COLO668 (cell line): Measurements from ENCODE around the gene GLRX3.
A peak's percentile ranks its signal among the peaks of the same experiment; 100 is the strongest.

Experiments
- DNase-seq: peaks from one replicate; lab custom pipeline; 2025; ENCODE audit not compliant: unreplicated experiment; lab: John Stamatoyannopoulos, UW

GLRX3 gene

DNA sequence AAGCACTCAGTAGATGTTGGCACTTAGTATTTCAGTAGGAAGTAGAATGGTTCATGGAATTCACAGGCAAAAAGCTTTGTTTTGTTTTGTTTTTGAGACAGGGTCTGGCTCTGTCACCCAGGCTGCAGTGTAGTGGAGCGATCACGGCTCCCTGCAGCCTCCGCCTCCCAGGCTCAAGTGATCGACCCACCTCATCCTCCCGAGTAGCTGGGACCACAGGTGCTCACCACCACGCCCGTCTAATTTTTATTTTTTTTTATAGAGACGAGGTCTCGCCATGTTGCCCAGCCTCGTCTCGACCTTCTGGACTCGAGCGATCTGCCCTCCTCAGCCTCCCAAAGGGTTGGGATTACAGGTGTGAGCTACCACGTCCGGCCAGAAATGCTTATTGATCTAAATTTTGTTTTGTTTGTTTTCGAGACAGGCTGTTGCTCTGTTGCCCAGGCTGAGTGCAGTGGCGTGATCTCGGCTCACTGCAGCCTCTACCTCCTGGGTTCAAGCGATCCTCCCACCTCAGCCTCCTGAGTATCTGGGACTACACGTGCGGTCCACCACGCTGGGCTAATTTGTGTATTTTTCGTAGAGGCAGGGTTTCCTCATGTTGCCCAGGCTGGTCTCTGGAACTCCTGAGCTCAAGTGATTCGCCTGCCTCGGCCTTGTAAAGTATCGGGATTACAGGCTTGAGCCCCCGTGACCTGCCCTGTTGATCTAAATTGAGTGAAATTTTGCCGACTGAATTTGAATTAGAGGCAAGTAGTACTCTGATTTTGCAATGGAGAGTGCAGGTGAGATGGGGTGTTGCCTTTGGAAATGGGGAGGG, 1.7 kb downstream of the GLRX3 start:
- DNase-seq: peak; percentile 17

DNA sequence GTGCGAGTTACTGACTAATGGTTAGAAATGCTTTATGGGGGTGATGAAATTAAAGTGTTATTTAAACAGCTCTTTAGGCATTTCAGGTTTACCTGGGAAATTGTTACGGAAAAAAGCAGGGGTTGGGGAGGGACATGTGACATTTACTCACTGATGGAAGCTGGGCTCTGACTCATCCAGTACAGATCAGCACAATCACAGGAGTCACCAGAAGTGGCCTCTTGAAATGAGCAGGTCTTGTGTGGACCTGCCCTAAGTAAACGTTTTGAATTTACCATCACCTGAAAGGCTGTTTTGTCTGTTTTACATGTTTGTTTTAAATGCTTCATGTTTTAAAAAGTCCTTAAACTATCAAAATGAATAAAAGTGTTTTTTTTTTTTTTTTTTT, 2.3 kb downstream of the GLRX3 start:
- DNase-seq: peak; percentile 48

DNA sequence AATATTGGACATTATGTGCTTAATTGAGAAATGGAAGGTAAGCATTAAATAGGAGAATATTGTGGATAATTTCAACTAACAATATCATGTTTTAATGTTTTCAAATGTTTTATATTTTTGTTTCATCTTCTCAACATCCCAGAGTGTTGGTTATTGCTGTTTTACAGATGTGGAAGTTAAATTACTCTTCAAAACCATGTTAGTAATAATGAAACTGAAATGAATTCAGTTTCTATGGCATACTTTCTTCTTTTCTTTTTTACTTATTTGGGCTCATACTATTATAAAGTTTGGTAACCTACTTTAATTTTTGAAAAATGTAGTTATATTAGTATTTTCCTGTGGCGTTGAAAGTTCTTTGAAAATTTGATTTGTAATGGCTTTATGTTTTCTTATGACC, 4.2 kb downstream of the GLRX3 start:
- no peak for DNase-seq

DNA sequence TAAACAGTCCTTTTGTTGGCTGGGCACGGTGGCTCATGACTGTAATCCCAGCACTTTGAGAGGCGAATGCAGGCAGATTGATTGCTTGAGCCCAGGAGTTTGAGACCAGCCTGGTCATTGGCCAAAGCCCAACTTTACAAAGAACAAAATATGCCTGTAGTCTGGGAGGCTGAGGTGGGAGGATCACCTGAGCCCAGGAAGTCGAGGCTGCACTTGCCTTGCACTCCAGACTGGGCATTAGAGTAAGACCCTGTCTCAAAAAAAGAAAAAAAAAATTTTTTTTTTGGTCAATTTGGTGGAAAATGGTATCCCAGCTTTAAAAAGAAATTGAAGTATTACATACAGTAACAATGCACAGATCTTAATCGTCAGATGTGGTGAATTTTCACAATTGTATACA, 4.8 kb downstream of the GLRX3 start:
- DNase-seq: no peak

DNA sequence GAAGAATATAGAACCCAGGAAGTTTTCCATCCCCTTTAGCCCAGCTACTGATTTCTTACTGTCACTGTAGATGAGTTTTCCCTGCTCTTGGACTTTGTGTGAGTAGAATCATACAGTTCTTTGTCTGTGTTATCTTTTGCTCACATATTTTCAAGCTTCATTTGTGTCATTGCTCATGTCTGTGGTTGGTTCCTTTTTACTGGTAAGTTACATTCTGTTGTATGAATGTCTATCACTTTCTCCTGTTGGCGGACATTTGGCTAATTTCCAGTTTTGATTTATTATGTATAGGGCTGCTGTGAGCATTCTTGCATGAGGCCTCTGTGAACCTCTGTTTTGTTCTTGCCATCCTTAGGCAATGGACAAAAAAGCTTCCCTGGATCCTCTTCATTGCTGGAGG, 5.3 kb downstream of the GLRX3 start:
- DNase-seq: no peak

DNA sequence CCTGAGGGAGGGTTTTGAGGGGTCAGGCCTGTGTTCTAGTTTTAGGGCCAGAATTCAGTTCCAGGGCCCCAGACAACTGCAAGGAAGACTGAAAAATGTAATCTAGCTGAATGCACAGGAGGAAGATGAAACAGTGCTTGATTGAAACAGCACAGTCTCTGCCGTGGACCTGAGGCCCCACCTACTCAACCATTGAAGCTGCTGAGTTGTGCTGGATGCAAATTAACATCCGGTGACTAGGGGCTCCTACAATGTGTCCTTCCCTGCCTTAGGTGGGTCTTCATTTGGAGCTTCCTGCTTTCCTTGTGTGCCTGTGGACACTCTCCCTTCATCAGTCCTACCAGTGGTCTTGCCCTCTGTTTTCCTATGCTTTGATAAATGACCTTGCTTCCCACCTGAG, 5.7 kb downstream of the GLRX3 start:
- no peak for DNase-seq

DNA sequence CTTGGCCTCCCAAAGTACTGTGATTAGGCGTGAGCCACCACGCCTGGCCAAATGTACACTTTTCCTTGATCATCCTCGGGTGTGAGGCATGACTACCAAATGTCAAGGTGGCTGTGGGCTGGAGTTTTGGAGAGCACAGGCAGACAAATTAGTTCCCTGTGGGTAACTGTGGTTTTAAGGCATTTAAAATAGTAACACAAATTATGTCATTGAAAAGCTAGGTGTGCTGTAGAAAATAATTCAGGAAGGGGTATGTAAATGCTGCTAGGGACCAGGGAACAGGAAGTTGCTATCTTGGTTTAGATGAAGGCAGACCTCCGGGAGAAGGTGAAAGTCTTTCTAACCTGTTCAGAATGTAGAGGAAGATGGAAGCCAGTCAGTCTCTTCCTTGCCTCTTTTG, 9.9 kb downstream of the GLRX3 start:
- DNase-seq: no peak

DNA sequence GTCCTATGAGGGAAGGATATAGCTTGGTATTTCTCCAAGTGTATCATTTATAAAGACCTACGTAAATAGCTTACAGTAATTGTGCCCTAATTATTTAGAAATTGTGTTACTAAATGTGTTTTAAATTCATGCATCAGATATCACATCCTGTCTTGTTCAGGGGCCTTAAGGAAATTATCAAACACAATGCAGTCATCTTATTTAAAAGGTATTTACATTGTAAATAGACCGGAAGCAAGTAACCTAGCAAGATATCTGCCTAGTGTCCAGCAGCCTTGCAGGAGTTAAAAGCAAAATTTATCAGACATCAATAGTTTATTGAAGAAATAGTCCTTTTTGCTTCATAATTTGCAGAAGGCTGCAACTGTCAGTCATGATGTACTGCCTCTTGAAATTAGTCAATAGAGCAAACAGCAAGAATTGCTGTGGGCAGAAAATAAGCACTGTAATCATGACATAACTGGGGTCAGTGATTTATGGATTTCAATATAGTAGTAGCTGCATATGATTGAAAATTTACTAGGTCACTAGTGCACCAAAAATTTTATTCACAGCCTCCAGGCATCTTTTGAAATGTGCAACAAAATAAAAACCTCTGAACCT, 23.1 kb downstream of the GLRX3 start:
- DNase-seq: no peak

DNA sequence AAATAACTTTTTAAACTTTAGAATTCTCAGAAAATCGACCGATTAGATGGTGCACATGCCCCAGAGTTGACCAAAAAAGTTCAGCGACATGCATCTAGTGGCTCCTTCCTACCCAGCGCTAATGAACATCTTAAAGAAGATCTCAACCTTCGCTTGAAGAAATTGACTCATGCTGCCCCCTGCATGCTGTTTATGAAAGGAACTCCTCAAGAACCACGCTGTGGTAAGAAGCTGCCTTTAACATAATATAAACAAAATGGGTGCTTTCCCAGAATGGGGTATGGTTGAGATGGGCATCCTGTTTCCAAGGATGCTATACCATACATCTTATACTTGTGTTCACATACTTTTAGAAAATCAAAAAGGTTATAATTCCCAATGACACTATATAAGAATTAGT, 24.6 kb downstream of the GLRX3 start:
- no peak for DNase-seq

DNA sequence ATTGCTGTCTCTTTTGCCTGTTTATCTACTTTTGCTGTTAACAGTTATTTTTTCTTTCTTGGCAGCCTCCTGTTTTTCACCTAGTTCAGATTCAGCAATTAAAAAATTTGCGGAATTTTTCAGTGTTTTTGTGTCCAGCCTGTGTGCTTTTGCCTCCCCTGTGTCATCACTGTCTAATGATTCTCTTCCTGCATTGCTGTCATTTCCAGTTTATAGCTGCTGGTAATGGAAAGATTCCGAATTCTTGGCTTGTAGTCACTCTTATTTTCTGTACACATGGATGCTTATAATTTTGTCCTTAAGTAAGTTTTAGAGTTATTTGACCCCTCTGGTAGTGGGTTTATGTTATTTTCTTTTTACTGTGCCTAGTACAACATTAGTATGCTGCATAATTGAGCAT, 25.1 kb downstream of the GLRX3 start:
- no peak for DNase-seq

DNA sequence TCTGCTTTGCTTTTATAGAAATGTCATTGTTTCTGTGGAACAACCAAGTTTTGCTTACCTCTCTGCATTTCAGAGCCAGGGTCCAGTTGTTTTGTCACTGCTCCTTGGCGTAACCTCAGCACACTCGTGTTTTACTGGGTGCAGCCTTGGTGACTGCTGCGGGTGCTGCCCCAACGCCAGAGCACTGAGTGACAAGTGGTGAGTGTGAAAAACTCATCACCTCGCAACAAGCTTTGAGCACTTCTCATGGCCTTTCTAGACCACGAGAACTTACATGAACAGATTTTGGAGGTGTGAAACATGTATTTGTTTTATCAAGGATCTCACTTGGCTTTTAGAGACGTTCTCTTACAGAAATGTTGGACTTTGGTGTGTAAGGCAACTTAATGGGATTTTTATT, 31.0 kb downstream of the GLRX3 start:
- DNase-seq: no peak

DNA sequence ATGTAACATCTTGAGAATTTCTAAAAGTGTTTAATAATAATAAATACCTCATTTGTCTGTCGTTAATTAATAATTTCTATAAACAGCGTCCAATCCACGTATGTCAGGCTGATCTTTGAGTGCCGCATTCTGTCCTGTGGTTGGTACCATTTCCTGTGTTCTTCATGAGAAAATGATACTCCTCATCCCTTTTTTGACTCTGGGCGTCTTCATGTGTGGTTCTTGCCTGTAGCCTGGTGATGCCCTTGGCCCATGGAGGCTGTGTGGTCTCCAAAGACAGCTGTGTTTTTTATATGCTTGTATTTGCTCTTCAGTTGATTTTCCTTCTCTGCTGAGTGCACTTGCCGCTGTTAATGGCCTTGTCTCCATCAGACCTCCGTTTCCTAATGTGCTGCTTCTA, 31.5 kb downstream of the GLRX3 start:
- no peak for DNase-seq

DNA sequence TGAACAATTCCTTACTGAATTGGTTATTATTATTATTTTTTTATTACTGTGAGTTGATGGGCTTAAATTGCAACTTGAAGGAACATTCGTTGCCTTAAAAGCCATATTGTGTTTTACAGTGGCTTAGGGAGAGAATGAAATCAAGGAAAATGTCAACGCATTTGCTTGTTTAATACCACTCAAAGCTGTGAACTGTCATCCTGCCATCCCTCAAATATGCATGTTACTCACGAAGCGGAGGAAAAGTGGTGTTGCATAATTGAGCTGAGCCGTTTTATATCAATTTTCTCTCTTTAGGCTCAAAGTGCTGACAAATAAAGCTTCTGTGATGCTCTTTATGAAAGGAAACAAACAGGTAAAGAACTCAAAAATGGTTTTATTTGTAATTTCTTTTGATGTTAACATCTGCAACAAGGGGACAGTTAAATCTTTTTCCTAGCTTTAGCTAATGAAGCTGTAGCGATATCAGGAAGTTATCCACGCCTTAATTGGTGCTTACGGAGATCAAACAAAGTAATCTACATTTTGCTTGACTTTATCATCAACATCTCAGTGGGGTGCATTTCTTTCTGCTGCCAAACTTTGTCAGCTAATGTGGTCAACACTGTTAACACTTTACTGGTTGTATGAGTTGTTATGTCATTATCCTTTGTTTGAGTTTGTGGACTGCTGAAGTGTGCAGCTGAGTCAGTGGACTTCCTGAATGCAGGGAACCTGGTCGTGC, 33.1 kb downstream of the GLRX3 start:
- DNase-seq: peak; percentile 11

DNA sequence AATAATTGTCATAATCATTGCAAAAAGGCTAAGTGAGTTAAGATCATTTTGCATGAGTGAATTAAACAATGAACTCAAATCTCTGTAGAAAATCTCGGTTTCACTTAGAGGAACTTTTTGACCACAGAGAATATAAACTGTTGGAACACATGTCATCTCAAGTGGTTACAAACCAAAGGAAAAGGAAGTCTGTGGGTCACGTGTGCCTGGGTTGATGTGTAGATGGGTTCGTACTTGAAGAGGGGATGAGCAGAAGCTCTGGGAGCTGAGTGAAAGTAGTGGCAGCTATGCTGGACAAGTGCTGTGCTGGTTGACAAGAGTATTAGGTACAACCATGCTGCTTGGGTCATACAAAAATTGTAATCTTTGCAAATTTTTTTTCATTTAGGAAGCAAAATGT, 35.0 kb downstream of the GLRX3 start:
- no peak for DNase-seq

DNA sequence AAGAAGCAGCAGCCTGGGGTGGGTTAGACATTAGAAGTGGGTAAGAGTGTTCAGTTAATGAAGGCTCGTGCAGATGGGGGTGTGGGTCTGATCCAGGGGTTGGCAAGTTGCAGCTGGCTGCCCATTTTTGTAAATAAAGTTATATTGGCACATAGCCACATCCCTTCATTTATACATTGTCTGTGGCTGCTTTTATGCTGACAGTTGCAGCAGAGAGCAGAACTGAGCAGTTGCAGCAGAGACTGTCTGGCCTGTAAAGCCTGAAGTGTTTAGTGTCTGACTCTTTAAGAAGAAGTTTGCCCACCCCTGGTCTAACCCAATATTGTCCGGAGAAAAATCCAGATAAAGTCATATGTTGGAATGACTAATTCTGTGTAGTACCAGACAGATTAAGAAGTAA, 38.1 kb downstream of the GLRX3 start:
- no peak for DNase-seq

DNA sequence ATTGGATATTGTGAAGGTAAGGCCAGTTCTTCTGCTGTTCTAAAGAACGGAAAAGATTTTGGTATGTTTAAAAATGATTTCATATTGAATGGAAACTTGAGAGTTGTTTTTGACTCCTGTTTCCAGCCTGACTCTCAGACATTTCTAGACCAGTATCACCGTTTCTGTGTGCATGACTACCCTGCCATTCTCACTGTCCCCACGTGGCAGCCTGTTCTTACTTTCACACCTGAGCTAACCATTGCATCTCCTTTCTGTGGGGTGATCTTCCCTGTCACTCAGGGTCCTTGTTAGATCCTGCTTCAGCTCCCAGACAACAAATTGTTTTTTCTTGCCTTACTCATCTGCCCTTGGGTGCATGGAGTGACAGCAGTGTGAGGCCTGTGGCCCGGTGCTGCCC, 38.9 kb downstream of the GLRX3 start:
- DNase-seq: no peak

DNA sequence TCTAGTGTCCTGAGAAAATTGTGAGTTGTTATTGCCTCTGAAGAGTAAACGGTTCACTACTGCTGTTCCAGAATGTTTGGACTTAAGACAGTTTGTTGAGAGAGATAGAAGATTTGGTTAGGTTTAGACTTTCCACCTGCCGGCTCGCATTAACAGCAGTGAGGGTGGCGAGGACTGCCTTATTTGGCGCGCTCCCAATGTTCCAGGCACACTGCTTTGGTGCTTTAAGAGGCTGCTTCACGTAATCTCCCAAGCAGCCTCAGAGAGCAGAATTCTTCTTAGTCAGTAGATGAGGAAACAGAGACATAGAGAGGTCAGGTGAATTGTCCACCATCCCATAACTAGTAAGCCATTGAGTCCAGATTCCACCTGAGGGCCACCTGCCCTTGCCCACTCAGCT, 41.1 kb downstream of the GLRX3 start:
- no peak for DNase-seq

DNA sequence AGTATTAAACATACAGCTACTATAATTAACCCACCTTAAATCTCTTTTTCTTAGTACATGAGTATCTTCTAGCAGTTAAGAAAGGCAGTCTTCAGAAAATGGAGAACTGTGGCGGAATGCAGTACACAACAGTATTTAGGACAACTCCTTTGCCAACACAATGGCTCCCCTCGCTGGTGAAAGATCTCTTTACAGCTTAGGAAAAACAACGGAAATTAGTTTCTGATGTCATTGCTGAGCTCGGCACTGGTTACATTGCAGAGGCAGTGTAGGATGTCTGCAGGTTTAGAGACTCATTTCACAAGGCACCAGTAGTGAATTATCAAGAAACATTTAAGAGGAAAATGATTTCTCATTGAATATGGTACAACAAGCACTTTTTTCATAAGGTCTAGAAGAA, 43.4 kb downstream of the GLRX3 start:
- DNase-seq: peak; percentile 8

DNA sequence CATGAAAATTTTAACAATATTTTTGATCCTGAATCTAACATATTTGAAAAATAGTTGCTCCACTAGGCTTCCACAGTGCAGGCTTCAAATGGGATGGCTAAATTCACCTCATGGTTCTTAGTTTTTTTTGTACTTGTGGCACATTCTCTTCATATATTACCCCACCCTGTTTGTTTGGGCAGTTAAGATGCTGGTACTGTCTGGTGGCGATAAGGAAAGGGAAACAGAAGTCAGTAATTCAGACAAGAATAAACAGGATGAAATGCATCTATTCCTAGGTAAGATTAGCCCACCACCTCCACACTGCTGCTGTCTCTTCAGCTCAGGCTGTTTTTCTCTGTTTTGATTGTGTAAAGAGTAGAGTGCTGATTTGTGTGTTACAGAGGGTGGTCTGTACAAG, 44.2 kb downstream of the GLRX3 start:
- no peak for DNase-seq

DNA sequence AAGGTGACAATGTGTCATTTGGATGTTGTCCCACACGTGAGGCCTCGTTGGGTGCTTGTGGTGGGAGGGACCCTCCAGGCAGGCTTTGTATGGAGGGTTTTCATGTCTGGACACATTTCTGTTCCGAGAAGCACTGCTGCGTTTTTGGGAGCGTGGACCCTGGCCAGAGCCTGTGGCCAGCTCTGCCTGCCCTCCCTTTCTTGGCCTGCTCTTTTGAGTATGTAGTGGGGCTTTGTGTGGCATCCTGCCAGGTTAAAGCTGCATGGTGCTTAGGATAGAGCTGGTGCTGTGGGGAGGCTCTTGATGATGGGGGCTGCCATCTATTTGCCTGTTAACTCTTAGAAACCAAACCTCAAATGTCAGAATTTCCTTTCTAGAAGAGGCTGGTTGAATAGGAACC, 45.7 kb downstream of the GLRX3 start:
- DNase-seq: no peak

DNA sequence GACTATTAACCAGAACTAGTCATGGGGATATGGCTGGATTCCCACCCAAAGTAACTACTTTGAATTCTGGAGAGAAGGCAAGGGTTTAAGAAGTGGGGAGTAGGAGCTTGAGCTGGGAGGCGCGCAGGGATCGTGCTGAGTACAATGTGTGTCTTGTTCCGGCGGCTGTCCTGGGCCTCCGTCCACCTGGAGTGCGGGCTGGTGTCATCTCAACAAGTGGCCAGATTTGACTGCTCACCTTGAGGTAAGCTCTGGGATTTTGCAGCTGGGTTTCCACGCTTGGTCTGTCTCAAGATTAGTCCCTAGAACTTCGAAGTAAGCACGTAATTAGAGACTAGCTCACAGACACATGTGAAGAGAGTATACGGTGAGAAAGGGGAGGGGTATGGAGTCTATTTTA, 49.4 kb downstream of the GLRX3 start:
- DNase-seq: no peak
